ENCODE results near the gene ARRB1.
"Not testable (repeated sequence)": the region's sequence is repeated elsewhere in the genome, so short reads cannot be mapped to it uniquely, and the experiment has no call there.

The ARRB1 gene

GRCh38 chr11:75320643-75321042 lies 30.8 kb downstream of the ARRB1 start:
- DNase-seq = no peak

- DNase-seq = no peak
Measured at GRCh38 chr11:75320046-75320618, 31.3 kb downstream of the ARRB1 start.

- no peak for DNase-seq
Measured at GRCh38 chr11:75319035-75319877, 32.2 kb downstream of the ARRB1 start.

GRCh38 chr11:75317446-75318122 lies 33.9 kb downstream of the ARRB1 start:
- DNase-seq = no peak

- no peak for DNase-seq
Measured at GRCh38 chr11:75315439-75315805, 36.0 kb downstream of the ARRB1 start.

GRCh38 chr11:75314771-75315438 lies 36.6 kb downstream of the ARRB1 start:
- DNase-seq = no peak

- DNase-seq = no peak
Measured at GRCh38 chr11:75313513-75314272, 37.8 kb downstream of the ARRB1 start.

- no peak for DNase-seq
Measured at GRCh38 chr11:75312346-75312745, 39.1 kb downstream of the ARRB1 start.

- no peak for DNase-seq
Measured at GRCh38 chr11:75311858-75312288, 39.6 kb downstream of the ARRB1 start.

GRCh38 chr11:75308986-75309385 lies 42.5 kb downstream of the ARRB1 start:
- no peak for DNase-seq

- no peak for DNase-seq
Measured at GRCh38 chr11:75308116-75308515, 43.3 kb downstream of the ARRB1 start.

GRCh38 chr11:75307058-75307457 lies 44.4 kb downstream of the ARRB1 start:
- no peak for DNase-seq

- no peak for DNase-seq
Measured at GRCh38 chr11:75306529-75306928, 44.9 kb downstream of the ARRB1 start.

GRCh38 chr11:75305993-75306392 lies 45.5 kb downstream of the ARRB1 start:
- DNase-seq = no peak

GRCh38 chr11:75305452-75305851 lies 46.0 kb downstream of the ARRB1 start:
- DNase-seq = no peak

GRCh38 chr11:75304941-75305340 lies 46.5 kb downstream of the ARRB1 start:
- not testable (repeated sequence) for DNase-seq

- DNase-seq = no peak
Measured at GRCh38 chr11:75303544-75304224, 47.8 kb downstream of the ARRB1 start.

- DNase-seq = no peak
Measured at GRCh38 chr11:75302371-75302770, 49.1 kb downstream of the ARRB1 start.

GRCh38 chr11:75301601-75302345 lies 49.7 kb downstream of the ARRB1 start:
- DNase-seq = no peak

- no peak for DNase-seq
Measured at GRCh38 chr11:75301131-75301530, 50.3 kb downstream of the ARRB1 start.

GRCh38 chr11:75298976-75299260 lies 52.5 kb downstream of the ARRB1 start:
- no peak for DNase-seq
